HG02870 (cell line): ENCODE data around the gene AP1B1.
A peak's percentile ranks its signal among the peaks of the same experiment; 100 is the strongest.
"Not testable (repeated sequence)": the region's sequence is repeated elsewhere in the genome, so short reads cannot be mapped to it uniquely, and the experiment has no call there.

Experiments
- ATAC-seq: cut with Tn5 transposase; IDR thresholded peaks from one replicate; pipeline ENCODE4 v1.9.1; 2021; ENCODE audit warnings: mild to moderate bottlenecking, moderate library complexity; ENCODE audit not compliant: unreplicated experiment

The AP1B1 gene

DNA sequence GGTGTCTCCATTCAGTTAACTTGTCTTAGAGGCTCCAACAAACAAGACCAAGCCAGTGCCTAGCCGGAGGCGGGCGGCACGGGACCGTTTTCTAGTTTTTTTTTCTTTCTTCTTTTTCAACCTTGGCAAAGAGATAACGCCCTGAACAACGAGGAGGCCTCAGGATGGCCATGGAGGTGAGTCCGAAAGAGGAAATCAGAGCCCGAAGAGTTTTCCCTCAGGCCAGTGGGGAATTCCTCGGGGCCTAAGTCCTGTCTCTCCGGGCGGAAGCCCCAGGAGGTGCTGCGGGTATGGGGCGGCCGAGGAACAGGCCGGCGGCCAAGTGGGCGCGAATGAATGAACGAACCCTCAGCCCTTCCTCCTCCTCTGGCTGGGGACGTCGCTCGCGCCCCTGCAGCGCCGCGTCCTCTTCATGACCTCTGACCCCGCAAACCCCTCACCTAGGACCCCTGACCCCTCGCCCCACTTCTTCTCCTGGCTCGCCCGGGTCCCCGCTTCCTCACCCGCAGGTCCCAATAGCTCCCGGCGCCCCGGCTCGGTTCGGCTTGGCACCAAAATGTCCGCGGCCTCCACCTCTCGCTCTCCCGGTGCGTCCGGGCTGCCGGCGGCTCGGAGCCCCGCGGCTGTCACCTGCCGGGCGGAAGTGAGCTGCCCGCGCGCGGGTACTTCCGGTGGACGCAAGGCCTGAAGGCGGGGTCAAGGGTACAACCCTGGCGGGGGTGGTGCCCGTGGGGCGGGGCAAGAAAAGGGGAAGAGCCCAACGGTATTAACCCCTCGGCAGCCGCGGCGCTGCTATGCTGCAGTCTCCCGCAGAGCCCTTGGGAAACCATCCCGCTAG, at the start of gene AP1B1:
TSS of gene AP1B1 (minus strand) at position 650 of the 838 bp plus-strand sequence. CDS start 21,327 bp downstream, outside the sequence.
- ATAC-seq: peak; percentile 86

DNA sequence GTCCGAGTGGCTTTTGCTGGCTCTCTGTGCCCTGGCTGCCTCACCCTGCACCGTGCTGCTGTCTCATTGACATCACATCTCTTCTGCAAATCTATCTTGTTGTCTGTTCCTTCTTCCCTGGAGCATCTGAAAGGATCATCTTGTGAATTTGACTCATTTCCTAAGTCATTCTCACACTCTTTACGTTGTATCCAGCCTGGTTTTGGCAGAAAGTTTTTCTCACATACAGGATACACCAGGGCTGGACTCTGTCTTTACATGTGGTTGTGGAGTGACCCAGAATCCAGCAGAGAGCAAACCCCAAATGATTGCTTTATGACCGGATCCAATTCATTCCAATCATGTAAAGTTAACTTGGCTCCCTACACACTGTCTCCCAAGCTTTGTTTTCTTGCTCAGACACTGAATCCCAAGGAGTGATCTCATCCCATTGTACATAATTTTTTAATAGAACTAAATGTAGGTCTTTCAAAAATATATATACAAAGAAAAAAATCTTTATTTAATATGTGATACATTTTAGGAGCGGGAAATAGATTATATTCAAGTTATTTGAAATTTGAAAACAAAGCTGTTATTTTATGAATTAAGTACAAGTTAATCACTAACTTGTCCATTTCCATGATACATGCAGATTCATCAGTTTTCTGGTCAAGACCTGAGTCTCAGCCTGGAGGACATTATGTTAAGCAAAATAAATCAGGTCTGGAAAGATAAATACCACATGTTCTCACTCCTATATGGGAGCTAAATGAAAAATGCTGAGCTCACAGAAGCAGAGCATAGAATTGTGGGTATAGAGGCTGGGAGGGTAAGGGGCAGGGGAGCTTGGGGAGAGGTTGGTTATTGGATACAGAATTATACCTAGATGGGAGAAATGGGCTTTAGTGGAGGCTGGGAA, 47.1 kb upstream of the AP1B1 start:
- ATAC-seq: no peak

DNA sequence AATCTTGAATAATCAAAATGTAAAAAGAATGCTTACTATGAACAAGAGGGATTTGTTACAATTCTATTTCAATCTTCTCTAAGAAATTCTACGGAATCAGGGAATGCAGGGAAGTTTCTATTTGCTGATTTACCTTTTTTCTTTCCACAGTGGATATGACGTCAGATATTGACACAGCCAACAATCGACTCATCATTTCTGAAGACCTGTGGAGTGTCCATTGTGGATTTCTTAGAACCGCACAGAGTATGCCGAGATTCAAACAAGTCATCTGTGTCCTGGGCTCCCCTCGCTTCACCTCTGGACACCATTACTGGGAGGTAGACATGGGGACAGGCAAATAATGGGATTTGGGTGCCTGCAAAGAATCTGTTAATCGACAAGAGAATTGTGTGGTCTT, 45.9 kb upstream of the AP1B1 start:
- ATAC-seq: no peak

DNA sequence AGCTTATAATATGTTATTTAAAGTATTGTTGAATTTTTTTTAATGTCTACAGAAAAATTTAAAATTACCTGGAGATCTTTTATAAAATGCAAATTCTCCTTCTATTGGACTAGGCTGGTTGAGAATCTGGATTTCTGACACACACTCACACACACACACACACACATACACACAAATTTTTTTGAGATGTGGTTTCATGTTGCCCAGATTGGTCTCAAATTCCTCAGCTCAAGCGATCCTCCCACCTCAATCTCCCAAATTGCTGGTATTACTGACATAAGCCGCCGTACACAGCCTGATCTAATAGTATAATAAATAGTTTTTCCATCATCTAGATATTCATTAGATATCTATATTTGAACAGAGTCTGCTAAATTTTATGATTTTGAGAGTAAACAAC, 45.5 kb upstream of the AP1B1 start:
- ATAC-seq: no peak

DNA sequence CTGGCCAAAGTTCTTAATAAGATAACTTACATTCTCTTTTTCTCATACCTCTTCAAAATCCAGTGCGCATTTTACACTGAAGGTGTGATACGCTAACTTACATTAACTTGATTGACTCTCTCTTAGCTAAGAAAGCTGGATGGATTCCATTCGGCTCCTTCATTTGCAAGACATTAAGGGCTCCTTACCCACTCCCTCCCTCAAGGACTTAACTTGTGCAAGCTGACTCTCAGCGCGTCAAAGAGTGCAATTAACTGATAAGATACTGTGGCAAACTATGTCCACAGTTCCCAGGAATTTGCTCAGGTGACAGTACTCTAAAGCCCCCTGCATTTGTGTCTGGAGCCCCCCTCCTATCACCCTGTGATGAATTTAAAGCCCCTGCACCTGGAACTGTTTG, 43.6 kb upstream of the AP1B1 start:
- no peak for ATAC-seq

DNA sequence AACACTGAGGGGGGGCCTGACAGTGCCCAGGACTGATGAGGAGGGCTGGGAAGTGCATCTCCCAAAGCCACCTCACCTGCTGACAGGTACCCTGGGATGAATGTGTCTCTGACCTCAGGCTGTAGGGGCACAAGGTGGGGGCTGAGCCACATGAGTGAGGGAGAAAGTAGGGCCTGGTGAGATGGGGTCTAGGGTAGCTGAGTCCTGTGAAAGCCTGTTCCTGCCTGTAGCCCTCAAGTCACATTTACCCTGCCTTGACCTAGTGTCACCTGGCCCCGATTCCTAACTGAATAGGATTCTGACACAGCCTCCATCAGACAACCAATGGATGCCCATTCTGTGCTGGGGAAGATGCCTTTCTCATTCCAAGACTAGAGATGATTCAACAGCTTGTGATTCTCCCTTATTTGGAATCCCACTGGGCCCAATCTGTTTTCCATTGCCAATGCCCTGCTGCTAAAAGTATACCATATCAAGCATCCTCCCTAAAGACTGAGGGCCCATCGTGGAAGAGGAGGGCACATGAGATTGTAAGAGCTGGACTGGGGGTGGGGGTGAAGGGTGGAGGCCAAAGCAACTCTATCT, 38.9 kb upstream of the AP1B1 start:
- ATAC-seq: no peak

DNA sequence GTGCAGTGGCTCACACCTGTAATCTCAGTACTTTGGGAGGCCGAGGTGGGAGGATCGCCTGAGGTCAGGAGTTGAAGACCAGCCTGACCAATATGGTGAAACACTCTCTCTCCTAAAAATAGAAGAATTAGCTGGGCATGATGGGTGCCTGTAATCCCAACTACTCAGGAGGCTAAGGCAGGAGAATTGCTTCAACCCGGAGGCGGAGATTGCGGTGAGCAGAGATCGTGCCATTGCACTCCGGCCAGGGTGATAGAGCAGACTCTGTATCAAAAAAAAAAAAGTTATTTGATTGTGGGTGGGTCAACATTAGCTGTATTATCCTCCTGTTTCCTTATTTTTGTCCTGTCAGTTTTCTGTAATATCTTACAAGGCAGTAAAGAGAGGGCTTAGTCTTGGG, 38.1 kb upstream of the AP1B1 start:
- ATAC-seq: no peak

DNA sequence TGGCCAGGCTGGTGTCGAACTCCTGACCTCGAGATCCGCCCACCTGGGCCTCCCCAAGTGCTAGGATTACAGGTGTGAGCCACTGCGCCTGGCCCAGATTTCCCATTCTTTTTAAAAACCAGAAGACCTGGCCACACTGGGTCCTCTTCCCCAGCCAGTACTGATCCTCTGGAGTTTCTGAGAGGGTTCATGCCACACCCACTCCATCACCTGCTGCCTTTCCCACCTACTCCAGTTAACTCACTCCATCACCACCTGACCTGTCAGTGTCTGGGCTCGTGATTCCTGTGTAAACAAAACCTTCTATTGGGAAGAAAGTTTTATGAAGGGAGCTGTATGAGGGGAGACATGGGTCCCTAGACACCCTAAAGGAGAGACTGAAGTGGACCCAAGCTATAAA, 30.3 kb upstream of the AP1B1 start:
- not testable (repeated sequence) for ATAC-seq

DNA sequence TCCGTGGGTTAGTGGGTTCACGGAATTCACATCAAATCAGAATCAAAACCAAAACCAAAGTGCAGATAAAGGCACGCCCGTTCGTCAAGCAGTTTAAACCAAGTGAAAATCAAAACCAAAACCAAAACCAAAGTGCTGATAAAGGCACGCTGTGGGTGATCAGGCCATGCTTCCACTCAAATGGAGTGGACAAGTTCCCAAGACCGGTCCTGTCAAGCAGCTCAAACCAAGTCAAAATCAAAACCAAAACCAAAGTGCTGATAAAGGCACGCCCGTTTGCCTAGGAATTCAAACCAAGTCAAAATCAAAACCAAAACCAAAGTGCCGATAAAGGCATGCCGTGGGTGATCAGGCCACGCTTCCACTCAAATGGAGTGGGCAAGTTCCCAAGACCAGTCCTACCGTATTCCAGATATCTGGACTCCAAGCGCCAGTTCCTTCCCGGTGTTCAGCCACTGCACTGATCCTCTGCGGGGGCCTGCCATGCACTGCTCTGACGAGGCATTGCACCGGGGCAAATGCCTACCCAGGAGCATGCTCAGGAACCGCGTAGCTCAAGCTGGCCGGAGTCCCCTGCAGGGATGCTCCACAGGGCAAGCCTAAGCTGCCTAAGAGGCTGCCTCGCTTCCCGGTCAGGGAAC, 26.7 kb upstream of the AP1B1 start:
- ATAC-seq: not testable (repeated sequence)

DNA sequence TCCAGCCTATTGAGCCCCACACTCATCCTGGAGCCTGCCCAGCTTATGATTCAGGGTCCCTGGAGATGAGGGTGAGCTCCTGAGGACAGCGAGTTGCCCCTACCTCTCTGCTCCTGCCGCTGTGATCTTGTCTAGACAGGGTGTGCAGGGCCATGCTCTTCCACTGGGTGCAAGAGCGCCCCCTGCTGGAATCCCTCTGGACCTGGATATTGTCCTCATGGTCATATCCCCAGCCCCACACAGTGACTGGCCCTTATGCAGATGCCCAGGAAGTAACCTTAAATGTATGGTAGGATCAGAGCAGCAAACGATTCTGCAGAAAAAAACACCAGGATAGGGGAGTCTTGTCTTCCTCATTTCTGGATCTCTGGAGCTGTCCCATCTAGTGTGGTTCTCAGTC, 24.4 kb upstream of the AP1B1 start:
- ATAC-seq: not testable (repeated sequence)

DNA sequence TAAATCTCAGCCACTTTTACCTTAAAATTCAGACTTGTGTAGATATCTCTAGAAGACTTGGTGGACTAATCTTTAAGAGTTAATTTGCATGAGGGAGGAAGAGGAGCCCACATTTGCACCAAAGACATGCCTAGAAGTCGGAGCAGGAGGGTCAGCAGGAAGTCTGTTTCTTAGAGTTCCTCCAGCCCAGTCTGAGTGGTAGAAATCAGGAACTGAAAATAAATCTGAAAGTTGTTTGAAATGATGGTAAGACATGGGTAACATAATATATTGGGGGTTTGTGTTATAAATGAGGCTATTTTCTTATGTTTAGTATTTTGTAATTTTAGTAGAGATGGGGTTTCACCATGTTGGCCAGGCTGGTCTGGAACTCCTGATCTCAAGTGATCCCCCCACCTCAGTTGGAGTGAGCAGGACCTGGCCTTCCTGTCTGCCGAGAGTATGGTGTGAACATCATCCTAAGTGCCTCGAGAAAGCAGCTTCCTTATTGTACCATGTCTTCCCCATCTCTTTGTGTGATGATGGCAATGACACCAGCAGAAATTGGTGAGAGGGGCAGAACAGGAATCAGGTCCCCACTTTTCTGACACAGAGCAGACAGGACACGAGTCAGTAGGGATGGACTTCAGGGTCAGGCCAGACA, 23.3 kb upstream of the AP1B1 start:
- ATAC-seq: not testable (repeated sequence)

DNA sequence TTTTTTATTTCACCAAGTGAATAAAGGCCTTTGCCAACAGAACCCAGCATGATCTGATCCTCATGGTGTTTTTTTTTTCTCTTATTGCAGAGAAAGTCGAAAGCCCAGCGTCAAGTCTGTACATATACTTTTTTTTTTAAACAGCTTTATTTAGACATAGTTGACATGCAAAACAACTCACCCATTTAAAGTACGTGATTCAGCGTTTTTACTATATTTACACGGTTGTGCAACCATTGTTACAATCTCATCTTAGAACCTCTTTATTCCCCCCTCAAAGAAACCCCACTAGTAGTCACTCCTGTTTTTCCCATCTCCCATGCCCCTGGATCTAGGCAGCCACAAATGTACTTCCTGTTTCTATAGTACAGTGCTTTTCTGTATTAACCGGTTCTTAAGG, 20.6 kb upstream of the AP1B1 start:
- no peak for ATAC-seq

DNA sequence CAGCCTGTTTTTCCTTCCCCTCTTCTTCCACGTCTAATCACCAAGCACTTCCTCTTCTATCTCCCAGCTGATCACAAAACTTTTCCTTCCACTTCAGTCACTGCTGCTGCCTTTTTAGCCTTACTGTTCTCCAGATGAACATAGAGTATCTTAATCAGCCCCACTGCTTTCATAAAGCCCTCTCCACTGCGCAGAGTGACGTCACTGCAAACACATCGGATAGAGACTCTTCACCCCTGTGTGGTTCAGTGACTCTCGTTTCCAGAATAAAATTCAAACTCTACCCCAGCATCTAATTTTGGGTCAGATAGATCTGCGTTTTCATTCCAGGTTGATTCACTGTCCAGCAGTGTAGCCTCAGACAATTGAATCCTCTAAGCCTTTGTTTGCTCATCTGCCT, 13.2 kb upstream of the AP1B1 start:
- ATAC-seq: not testable (repeated sequence)

DNA sequence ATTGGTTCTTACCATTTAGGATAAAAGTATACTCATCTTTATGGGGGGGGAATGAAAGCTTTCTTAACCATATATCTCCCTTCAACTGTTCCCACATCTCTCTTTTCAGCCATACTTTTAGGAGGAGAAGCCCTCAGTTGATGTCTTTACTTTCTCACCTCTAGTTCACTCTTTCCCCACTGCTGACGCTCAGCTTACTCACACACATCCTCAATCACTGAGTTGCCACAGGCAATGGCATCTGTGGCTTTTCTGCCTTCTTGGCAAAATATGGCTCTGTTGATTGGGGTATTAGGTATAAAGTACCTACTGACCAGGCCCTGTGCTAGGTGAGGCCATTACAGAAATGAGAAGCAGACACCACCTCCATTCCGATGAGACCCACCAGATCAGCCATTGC, 12.2 kb upstream of the AP1B1 start:
- ATAC-seq: no peak

DNA sequence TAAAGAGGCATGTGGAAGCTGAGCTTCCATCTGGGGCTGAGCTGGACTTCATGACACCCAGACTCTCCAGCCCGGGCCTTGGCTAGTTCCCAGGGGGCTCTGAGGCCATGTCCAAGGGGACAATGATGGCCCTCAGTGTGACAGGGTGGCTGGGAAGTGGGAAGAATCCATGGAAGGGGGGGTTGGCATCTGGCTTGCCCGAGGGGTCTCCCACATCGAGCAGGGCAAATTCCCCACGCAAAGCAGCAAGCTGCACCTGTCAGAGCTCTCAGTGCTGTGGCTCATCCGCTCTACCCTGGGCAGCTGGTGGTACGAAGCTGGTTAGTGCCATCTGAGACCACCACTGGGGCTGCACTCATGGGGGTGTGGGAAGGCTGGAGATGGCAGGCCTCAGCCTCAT, 9.4 kb upstream of the AP1B1 start:
- ATAC-seq: no peak

DNA sequence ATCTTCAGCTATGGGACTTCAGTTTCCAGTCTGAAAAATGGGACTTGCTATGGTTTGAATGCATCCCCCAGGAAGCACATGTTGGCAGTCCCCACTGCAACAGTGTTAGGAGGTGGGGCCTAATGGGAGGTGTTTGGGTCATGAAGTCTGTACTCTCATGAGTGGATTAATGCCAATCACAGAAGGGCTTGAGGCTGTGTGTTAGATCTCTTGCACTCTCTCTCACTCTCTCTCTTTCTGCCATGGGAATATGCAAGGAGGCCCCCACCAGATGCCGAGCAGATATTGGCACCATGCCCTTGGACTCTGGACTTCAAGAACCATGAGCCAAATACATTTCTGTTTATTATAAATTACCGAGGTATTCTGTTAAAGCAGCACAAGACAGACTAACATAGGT, 7.8 kb upstream of the AP1B1 start:
- no peak for ATAC-seq

DNA sequence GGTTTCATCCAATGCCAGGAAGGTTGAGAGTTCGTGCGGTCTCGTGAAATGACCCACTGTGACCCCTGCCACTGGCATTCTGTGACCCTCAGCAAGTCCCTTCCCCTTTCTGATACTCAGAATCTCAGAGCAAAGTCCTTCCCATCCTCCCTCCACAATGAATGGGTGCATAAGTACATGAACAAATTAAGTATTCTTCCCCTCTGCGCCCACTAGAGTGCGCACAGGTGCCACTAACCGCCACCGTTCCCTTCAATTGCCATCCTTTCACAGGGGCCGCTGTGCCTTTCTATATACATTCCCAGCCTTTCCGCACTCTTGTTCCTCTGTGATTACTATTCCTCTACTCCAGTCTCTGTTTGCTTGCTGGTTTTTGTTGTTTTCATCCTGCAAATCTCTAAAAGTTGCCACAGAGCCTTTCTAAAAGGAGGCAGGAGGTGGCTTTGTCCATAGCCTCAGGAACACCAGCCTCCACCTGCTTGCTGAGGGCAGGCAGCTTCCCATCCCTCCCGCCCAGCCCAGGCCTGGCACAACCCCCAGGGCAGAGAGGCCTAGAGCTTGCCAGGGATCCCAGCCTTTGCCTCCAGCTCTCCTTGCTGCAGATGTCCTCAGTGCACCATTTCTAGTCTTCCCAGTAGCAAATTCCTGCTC, 6.7 kb upstream of the AP1B1 start:
- ATAC-seq: peak; percentile 48

DNA sequence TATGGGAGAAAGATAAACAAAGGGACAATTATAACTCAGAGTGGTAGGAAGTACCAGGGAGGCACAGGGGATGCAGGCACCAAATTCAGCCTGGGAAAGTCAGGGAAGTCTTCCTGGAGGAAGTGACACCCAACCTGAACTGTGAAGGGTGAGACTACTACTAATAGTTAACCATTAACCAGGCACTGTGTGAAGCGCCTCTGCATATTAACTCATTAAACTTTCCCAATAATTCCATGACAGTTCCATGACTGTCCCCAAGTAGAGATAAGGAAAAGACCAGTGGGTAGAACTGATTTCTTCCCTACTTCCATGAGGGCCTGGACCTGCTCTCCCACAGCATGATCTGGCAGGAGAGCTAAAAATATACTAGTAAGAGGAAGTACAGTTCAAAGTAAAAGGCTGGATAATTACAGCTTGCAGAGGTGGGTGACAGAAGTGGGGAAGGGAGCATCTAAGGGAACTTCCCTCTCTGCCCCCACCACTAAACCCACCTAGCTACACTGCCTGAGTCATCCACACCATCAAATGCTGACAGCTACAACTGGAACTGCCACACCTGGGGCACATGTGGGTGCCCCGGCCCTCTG, 4.7 kb upstream of the AP1B1 start:
- ATAC-seq: no peak

DNA sequence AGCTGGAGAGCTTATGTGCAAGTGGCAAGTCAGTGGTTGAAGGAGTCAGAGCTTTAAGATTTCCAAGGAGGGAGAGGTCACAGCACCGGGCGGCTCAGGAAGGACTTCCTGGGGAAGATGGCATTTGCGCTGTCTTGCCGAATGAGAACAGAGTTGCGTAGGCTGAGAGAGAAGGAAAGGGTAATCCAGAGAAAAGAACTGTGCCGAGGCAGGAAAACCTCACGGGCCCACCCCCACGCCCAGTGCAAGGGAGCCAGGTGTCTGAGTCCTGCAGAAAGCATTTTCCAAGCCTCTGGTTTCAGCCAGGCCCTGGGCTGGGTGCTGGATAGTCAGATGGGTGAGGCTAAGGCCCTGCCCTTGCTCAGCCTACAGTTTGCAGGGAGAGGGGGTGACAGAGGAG, 3.2 kb upstream of the AP1B1 start:
- ATAC-seq: no peak

DNA sequence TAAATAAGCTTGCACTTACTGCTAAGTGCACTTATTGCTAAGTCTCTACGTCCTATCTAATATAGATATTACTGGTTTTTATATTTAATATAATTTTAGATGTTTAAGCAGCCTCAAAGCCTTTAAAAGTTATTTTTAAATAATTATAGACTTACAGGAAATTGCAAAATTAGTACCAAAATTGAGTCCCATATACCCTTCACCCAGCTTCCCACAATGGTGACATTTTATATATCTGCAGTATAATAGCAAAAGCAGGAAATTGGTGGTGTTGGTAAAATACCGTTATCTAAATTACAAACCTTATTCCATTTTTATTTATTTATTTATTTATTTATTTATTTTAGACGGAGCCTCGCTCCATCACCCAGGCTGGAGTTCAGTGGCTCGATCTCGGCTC, 1.9 kb upstream of the AP1B1 start:
- ATAC-seq: no peak
